Measurements from ENCODE around the gene EML6.
"Not testable (repeated sequence)": the region's sequence is repeated elsewhere in the genome, so short reads cannot be mapped to it uniquely, and the experiment has no call there.

EML6 gene

DNA sequence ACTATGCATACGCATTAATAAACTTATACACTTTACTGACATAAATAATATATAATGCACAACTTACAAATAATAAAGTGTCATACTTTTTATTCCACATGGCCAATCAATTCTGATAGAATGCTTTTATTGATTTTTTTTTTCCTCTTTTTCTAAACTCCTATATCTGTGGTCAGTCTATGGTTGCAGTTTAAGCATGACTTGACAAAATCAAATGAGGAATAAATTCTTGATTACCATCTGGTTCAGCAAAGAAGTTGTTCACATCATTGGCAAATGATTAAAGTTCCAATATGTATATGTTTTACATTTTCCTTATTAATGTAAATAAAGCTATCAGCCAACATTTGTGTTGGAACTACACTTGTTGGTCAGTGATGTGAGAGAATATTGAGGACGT, 83.5 kb downstream of the EML6 start:
- no peak for DNase-seq

DNA sequence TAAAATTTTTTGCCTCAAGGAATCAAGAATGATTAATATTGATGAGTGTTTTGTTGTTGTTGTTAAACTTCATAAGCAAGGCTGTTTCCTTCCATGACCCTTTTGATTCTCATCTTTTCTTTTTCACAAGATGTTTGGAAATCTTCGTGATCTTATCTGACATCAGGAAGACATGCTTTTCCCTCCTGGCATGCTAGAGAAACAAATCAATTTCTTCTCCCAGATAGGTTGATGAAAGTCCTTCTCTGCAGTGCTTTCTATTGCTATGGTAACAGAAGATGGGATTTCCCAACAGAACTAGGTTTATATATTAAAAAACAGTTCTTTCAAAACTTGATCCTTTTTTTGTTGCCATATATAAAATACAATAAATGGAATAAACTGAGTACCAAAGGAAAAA, 85.2 kb downstream of the EML6 start:
- no peak for DNase-seq

DNA sequence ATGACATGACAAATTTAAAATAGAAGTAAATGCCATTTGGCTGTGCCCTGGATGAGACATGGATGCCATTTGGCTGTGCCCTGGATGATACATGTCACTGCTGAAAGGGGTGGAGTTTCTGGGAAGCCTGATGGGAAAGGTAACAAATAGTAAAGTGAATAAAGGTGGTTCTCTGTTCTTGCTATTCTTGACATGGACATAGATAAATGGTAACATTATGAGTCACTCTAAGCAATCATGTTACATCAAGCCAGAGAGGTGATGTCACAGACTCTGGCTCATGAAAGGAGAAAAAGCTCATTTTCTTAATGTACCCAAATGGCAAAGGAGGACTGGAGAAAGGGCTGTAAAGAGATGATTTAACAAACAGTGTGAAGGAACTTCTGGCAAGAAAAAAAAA, 86.4 kb downstream of the EML6 start:
- no peak for DNase-seq

DNA sequence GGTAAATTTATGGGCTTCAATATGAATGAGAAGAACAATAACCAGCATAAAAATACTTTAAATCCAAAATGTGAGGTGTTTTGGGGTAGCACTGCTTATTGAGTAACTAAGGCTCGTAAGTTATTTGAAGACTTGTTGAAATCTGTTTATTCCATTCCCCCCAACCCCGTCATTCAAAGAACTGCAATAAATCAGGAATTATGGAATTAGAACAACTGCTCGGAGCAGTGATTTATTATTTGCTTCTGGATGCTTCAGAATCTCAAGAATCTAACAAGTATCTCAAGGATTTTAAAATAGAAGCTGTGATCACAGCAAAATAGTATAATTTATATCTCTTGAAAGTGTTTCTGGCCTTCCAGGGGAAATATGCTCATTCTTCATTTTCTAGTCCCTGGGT, 86.8 kb downstream of the EML6 start:
- DNase-seq, result no peak

DNA sequence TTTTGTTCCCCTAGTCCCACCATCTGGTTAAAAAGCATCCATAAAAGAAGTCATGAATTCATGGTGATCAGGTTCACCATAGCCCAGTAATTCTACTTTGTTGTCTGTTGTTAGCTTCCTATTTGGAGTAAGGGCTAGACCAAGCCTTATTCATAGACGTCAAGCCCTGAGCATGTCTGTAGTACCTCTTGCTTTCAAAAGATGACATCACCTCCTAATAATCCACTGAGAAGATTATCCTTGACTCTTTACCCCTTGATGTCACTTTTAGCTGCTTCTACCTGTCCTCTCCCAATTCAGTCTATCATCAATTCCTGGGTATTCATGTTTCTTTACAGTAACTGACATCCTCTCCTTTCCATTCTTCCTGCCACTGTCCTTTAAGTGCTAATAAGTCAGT, 90.1 kb downstream of the EML6 start:
- no peak for DNase-seq

DNA sequence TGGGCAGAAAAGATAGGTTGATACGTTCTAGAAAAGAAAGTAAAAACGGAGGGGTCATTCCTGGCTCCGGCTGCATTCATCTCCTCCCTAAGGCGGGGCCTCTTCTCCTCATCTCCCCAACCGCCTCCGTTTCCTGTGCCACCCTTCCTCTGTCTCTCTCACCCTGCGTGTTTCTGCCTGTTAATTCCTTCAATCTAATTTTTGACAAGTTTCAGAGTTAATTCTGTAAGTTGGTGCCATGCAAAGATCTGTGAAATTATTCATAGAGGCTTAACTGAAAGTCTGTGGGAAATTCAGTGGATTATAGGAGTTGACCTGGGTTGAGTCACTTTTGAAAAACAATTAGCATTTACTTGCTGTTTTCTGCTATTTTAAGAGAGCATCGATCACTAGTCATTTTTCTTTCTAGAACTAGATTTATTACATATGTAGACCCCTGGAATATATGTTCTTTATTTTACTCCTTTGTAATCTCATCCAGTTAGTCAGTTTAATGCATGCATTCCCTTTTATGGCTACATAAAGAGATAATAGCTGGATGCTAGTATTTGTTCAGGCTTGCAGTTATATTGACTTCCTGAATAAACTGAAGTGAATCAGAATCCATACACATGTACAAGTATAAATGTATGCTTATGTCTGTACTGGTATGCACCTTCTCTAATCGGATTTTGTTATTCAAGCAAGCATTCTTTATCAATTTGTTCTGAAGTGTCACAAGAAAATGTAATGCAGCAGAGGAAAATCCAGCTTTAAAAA, 91.1 kb downstream of the EML6 start:
- DNase-seq, result no peak

DNA sequence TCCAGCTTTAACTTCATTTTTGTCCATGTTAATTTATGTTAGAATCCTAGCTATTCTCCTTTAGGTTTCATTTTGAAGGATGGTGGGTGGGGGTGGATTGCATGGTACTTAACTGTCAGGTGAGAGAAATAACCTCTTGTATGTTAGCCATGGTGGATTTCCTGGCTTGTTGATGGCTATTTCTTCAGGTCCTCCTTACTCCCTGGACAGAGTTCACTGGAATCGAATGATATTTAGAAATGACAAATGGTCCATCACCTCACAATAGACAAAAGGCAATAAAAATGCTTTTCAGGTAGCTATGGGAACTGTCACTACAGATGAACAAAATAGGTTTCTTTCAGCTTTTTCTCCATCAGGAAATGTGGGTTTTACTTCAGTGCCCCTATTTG, 91.7 kb downstream of the EML6 start:
- DNase-seq, result no peak

DNA sequence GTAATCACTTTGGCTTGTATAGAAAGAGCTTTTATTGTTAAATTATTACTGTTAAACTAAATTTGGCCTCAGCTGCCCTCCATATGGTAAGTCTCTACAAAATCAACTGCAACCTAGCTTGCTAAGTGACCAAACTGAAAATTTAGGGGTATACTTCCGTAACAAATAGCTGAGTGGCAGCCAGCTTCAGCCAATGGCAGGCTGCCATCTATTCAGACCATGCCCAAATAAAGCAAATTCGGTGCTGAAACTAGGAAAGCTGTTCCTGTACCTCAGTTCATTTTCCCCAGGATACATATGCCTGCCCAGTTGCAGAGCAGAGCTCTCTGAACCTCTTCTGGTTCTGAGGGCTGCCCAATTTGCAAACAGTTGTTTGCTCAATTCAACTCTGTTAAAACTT, 94.8 kb downstream of the EML6 start:
- no peak for DNase-seq

DNA sequence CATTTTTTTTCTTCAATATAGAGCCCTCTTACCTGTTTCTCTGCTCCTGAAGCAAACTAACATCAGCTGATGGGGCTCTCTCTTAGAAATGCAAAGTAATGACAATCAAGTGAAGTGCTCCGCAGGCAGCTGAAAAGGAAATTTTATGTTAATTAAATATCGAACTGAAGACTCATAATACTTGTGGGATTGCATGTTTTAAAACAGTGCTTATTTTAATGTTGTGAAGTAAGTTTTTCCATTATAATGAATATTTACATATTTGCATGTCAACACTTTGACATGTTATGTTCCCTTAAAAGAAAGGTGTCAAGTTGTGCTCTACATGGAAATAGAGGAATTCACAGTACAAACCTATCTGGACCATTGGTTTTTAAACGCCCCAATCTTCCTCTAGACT, 97.1 kb downstream of the EML6 start:
- no peak for DNase-seq

DNA sequence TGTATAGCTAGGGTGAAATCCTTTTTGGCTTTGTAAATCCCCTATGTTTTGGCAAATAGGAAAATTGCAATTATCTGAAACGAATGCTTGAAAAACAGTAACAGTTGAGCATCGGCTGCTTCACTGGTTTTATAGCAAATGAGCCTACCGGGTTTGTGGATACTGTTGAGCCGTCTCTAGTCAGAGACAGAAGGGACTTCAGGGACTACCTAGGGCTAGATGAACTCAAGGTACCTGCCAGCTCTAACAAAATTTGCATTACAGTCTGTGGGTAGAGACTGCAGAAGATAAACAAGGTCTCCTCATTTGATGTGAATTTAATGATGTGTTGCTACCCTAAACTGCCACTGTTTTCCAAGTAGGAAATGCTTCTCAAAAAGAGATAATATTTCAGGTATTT, 101.1 kb downstream of the EML6 start:
- no peak for DNase-seq

DNA sequence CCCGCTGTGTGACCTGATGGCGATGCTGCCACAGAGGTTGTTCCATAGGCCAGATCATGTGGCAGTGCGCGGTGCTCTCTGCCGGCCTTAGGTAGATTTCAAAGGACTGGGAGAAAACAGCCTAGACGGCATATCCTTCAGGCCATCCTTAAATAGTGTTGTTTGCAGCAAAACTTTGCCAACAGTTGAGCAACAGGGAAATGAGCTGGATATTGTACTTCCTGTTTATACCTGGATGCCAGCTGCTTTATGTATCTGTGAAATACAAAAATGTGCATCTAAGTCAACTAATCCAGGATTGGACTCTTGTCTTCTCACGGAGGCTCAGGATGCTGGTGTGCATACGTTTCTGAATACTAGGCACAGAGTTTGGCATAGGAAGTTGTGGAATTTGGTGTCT, 107.1 kb downstream of the EML6 start:
- no peak for DNase-seq

DNA sequence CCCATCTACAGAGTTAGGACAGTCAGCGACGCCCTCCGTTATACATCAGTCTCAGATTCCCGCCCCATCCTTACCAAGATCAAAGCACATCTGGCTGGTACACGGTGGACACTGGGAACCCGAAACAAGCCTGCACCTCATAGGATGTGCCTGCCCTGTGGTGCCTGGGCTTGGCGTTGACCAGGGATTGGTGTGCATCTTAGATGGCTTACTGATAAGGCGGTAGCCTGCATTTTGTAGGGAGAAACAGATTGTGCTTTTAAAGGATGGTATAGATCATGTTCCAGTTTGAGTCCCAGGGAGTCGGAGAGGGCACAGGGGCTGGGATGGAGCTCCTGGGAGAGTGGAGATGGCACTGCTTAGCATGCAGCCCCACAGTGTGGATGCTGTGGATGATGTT, 108.0 kb downstream of the EML6 start:
- DNase-seq, result no peak

DNA sequence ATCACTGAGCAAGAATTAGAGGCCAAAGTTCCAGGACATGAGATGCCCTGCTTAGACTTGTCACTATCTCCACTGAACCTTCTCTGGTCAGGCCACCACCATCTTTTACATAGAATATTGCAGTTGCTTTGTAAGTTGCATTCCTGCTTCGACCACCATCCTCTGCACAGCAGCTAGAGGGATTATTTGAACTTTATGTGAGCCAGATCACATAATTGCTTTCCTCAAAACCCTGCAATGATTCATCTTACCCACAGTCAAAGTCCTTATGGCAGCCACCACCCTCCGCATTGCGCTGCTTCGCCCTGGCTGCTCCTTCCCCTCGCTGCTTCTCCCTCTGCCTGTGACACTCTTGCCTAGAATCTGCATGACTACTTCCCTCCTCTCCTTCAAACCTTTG, 111.3 kb downstream of the EML6 start:
- DNase-seq, result no peak

DNA sequence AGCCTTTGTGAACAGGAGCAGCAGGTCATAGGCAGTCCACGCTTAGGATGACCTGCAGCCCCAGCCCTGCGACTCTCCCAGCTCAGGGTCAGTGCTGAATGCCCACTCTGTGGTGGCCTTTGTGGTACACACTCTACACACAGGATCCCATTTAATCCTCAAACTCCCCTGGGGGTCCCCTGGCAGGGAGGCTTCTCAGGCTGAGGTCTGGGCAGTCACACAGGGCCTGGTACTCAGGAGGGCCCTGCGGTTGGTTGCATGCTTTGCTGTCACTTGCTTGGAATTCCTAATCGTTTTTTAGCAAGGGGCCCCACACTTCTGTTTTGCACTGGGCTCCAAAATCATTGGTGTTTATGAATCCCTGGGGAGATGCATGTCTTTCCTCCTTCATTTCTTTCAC, 113.0 kb downstream of the EML6 start:
- DNase-seq, result no peak

DNA sequence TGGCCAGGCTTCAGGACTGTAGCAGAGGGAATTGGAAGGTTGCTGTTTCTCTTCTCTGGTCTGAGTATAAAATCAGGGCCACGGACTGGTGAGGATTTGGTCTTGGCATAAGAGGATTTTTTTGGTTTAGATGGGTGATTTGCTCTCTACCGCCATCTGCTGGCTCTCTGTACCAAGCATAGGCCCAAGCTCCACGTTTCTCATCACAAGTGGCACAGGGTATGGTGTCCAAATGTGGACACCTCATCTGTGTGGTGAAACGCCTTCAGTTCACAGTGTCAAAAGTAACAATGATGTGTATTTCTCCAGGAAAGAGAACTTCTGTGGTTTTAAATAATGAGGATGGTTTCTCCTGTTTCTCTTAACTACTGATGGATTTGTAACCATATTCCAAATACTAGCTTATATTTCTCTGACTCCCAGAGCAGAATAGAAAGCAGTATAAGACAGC, 115.1 kb downstream of the EML6 start:
- peak; percentile 21 to 52 for DNase-seq

DNA sequence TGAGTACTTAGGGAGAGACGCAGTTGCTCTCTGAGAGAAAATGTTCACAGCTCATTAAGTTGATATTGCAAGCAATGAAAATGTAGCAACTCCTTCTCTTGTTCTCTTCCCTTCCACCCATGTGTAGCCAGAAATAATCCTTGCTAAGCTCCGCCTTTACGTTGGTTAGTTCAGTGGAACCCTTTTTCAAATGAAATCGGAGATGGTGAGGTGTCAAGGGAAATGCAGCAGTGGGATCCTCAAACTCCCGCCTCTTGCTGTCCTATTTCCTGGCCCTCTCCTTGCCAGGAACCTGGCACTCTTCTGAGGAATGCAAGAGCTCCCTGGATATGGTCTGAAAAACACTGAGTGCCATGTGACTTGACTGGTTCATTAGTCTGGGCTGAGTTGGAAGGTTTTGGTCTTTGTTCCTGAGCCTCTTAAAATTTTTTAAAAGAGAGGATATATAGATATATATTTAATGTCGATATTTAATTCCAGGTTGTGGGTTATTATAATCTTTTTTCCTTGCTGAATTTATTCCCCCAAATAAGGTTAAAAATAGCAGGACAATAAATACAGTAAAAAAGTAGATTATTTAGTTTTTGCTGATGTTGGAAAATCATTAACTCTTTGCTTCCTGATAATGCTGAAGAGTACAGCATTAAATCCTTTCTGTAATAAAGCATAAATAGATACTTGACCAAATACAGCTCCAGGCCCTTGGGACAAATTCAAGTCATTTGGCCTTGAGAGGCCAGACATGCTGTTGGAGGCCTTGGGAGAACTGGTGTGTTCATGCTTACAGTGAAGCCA, 116.2 kb downstream of the EML6 start:
- no peak for DNase-seq

DNA sequence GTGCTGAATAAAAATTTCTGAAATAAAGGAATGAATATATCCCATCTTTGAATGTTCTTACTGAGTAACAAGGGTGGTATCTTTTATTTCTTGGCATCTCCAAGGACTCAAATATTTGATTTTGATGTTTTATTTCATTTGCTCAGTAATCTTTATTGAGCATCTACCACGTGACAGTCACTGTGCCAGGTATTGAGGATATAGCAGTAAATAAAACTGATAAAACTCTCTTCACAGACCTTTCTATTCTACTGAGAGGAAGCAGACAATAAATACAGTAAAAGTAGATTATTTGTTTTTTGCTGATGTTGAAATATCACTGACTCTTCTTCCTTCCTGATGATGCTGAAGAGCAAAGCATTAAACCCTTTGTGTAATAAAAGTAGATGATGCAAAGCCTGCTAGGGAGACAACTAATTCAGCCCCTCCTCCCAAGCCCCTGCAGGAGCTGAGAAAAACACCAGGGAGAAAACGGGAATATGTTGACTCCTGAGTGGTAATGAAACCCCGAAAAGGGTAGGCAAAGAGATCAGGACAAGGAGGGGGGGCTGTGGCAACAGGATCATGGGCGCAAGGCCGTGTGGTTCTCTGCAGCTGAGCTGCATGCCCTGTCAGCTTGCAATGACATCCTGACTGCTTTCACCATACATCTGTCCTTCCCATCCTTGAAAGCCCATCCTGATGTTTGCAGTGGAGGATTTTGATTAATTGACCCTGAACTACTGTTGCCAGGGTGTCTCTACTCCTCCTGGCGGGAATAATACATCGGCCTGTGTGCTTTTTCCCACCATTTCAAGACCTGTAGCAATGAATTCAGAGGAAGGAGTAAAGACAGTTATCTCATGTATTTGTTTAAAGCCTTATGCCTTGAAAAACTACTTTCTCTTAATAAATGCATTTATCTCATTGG, 117.4 kb downstream of the EML6 start:
- no peak for DNase-seq

DNA sequence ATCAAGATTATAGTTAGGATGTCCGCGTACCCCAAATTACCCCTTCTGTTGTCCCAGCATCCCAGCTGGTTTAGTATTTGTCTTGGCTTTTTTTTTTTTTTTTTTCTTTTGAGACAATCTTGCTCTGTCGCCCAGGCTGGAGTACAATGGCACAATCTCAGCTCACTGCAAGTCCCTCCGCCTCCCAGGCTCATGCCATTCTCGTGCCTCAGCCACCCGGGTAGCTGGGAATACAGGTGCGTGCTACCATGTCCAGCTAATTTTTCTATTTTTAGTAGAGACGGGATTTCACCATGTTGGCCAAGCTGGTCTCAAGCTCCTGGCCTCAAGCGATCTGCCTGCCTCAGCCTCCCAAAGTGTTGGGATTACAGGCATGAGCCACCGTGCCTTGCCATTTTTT, 118.0 kb downstream of the EML6 start:
- DNase-seq, result not testable (repeated sequence)

DNA sequence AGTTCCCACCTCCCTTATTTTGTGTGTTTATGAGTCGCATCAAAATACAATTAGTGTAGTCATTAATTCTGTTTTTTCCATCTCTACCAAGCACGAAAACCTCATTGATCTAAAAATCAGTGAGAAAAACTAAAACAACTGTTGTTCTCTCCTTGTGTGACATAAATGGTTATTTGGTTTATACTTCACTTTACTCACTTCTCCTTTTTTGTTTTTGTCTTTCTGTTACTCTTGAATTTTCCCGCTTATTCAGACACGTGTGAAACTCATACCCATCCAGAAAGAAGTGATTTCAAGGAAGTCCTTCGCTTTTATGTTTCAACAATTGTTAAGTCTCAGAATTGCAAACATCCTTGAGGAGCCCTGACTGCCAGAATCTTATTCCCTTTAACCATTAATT, 121.6 kb downstream of the EML6 start:
- no peak for DNase-seq

DNA sequence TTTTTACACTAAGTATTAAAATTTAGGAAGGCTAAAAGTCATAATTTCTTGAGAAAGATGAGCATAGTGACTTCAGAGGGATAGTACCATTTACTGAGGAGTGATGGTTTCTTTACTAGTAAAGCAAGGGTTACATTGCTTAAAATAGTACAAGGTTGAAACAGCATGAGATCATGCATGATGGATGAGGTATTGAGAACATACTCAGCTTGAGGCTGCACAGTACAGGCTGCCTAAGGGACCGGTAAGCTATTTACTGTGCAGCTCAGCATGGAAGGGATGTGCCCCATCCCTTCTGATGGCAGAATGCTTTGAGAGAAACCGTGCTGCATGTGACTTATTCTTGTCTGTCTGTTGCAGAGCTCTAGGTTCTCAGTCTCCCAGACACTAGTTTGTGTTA, 122.1 kb downstream of the EML6 start:
- DNase-seq, result no peak

DNA sequence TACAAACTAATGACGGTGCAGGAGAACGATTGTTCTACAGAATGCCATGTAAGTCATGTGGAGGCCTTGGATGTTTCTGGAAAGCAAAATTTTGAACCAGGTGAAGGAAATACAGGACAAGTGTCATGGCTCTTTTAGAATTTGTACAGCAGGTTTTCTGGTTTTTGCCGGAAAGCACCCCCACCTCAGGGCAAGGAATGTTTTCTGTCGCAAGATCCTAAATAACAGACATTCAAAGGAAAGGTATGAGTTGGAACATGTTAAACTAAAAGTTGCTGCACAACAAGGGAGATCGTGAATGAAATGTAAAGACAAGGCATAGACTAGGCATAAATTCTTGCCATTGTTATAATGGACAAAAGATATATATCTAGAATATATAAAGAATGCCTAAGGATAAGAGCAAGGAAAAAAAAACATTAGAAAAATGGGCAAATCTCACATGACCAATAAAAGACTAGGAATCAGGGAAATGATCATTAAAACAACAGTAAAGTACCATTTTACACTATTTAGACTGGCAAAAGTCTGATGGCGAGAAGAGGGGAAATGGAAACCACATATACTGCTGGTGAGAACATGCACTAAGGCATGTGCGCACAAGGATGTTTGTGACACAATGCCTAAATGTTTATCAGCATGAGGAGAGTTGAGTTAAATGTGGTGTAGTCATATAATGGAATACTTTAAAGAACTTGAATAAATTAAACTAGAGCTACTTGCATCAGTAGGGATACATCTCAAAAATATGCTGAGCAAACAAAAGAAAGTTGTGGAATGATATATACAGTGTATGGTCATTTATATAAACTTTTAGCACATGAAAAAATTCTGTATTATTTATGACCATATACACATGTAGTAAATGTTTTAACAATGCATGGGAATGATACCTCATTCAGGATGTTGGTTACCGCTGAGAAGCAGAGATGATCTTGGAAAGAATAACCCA, 127.0 kb downstream of the EML6 start:
- DNase-seq, result no peak

DNA sequence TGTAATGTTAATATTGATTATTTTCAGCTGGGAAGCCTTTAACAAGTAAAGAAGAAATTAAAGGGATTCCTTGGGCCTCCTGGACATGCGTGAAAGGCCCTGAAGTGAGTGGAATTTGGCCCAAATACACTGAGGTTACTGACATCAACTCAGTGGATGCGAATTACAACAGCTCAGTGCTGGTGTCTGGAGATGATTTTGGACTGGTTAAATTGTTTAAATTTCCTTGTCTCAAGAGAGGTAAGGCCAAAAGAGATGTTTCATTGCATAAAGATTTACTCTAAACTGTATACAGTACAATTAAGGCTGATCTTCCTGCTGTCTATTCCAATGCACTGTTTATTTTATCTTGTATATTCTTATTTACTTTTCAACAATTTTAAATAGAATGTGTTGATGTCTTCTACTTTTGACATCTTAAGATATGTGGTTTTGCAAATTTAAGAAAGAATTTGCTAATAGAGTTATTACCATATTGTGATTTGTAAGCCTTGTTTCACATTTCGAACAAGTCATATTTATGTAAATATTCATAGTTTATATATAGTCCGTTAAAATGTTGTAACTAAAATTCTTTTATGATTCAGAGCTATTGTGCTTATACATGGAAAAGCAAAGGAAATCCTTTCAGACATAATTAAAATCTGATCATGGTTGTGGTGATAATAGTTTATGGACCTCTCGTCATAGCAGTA, 130.3 kb downstream of the EML6 start:
- DNase-seq, result no peak
